HCT116 (cell line): ENCODE results near the gene ARMH1. TPM values are rescaled to one million over a fixed set of nuclear protein-coding genes. Genes with fewer than 3 reads are reported as not detected.

ENCODE experiments used
- ATAC-seq: fragments of 200-7000 bp; cut with Tn5 transposase; 2 replicates; pipeline ENCODE4 v1.9.1; 2020; ENCODE audit warnings: mild to moderate bottlenecking, moderate library complexity
- BruUV-seq: library from RNA; stranded (reverse); fragments of 400-500 nt; replicated peaks from 2 replicates; lab custom pipeline; 2021; lab: Mats Ljungman, UMichigan
- CTCF ChIA-PET: fragments of 300-600 bp; sonication (Branson Sonifier 250); formaldehyde crosslinking; loops from one replicate; lab custom pipeline; 2021; ENCODE audit warnings: antibody characterized with exemption; lab: Charles Lee
- POLR2A ChIA-PET: fragments of 300-600, 350-600 bp; sonication (Branson Sonifier 250); formaldehyde crosslinking; loops from one replicate; lab custom pipeline; 2021; ENCODE audit warnings: antibody characterized with exemption; lab: Charles Lee
- RAD21 ChIA-PET, 2 experiments: fragments of 300-600 bp; sonication (Branson Sonifier 250); formaldehyde crosslinking; loops; one replicate each; lab custom pipeline; 2023; ENCODE audit warnings: low total read pairs in 2 of 2; ENCODE audit not compliant: uncharacterized antibody in 2 of 2, unreplicated experiment in 2 of 2, low non-redundant PET in 1 of 2; lab: Charles Lee
- DNase-seq: peaks from one replicate; pipeline ENCODE4 v3.0.0-alpha.2; 2010; ENCODE audit warnings: low read depth, low spot score
- H2AFZ ChIP-seq: fragments of 200-600 bp; shearing (Covaris generic), sonication (generic); 2 replicates; pipeline ENCODE4 v1.6.1; 2017; ENCODE audit warnings: low read depth, mixed run types, mixed read lengths, antibody characterized with exemption, low read length; ENCODE audit not compliant: poor library complexity, severe bottlenecking
- H3K27ac ChIP-seq: 2 replicates; pipeline ENCODE4 v1.5.1; 2012; ENCODE audit warnings: low read depth, low read length
- H3K27me3 ChIP-seq: fragments of 200-600 bp; sonication (generic); 2 replicates; pipeline ENCODE4 v1.6.1; 2016; ENCODE audit warnings: mixed run types, low read length, mixed read lengths; ENCODE audit not compliant: insufficient read depth
- H3K36me3 ChIP-seq, 2 experiments: fragments of 200-500 bp in 1 of 2; fragments of 200-600 bp in 1 of 2; sonication (Bioruptor generic) in 1 of 2; sonication (generic) in 1 of 2; 2 replicates each; pipeline versions ENCODE4 v1.5.1 to v1.6.1; 2014 to 2016; ENCODE audit warnings: low read length in 2 of 2, inconsistent platforms in 1 of 2, mixed read lengths in 1 of 2, mixed run types in 1 of 2; ENCODE audit not compliant: insufficient read depth in 2 of 2, control insufficient read depth in 1 of 2
- H3K4me1 ChIP-seq, 2 experiments: fragments of 200-600 bp in 1 of 2; sonication (generic) in 1 of 2; 2 replicates each; pipeline versions ENCODE4 v1.5.1 to v1.6.1; 2012 to 2017; ENCODE audit warnings: low read length in 2 of 2, inconsistent platforms in 1 of 2, mild to moderate bottlenecking in 1 of 2, mixed read lengths in 1 of 2, mixed run types in 1 of 2, moderate library complexity in 1 of 2; ENCODE audit not compliant: insufficient read depth in 2 of 2, control insufficient read depth in 1 of 2
- H3K4me2 ChIP-seq: fragments of 200-600 bp; sonication (generic); 2 replicates; pipeline ENCODE4 v1.6.1; 2017; ENCODE audit warnings: mixed run types, low read length, mixed read lengths
- H3K4me3 ChIP-seq, 2 experiments: fragments of 200-600 bp in 1 of 2; sonication (generic) in 1 of 2; replicated peaks in 1 of 2; 2 replicates each; pipeline ENCODE4 v1.5.1; 2011 to 2016; ENCODE audit warnings: low read length in 2 of 2, control low read depth in 1 of 2, low read depth in 1 of 2, mild to moderate bottlenecking in 1 of 2, mixed read lengths in 1 of 2, mixed run types in 1 of 2
- H3K79me2 ChIP-seq: fragments of 200-600 bp; sonication (generic); 2 replicates; pipeline ENCODE4 v1.6.1; 2017; ENCODE audit warnings: mild to moderate bottlenecking, mixed run types, low read length, moderate library complexity, mixed read lengths; ENCODE audit not compliant: insufficient read depth
- H3K9ac ChIP-seq: fragments of 200-600 bp; sonication (generic); 2 replicates; pipeline ENCODE4 v1.6.1; 2016; ENCODE audit warnings: low read length, mixed read lengths
- H3K9me2 ChIP-seq: fragments of 200-600 bp; sonication (generic), shearing (Covaris generic); 2 replicates; pipeline ENCODE4 v1.6.1; 2017; ENCODE audit warnings: mixed run types, mild to moderate bottlenecking, moderate library complexity; ENCODE audit not compliant: insufficient read depth
- H3K9me3 ChIP-seq, 2 experiments: fragments of 200-500 bp in 1 of 2; fragments of 200-600 bp in 1 of 2; sonication (Bioruptor generic) in 1 of 2; sonication (generic) in 1 of 2; 2 replicates each; pipeline ENCODE4 v1.6.1; 2014 to 2017; ENCODE audit warnings: low read length in 2 of 2, mixed read lengths in 2 of 2, inconsistent platforms in 1 of 2, low read depth in 1 of 2, mild to moderate bottlenecking in 1 of 2, mixed run types in 1 of 2, moderate library complexity in 1 of 2; ENCODE audit not compliant: control insufficient read depth in 1 of 2, insufficient read depth in 1 of 2
- H4K20me1 ChIP-seq: fragments of 200-600 bp; sonication (generic), shearing (Covaris generic); 2 replicates; pipeline ENCODE4 v1.6.1; 2017; ENCODE audit warnings: mixed run types, mild to moderate bottlenecking, moderate library complexity; ENCODE audit not compliant: insufficient read depth
- CBX3 ChIP-seq: IDR thresholded peaks from 2 replicates; pipeline ENCODE4 v1.6.1; 2012; ENCODE audit warnings: low read depth
- EZH2 ChIP-seq: fragments of 200-600 bp; sonication (generic); IDR thresholded peaks from 2 replicates; pipeline ENCODE4 v1.6.1; 2017; ENCODE audit warnings: antibody characterized with exemption, mixed run types
- EZH2phosphoT487 ChIP-seq: fragments of 200-600 bp; IDR thresholded peaks from 2 replicates; pipeline ENCODE4 v1.6.1; 2018; ENCODE audit warnings: antibody characterized with exemption, borderline replicate concordance
- FOSL1 ChIP-seq: IDR thresholded peaks from 2 replicates; pipeline ENCODE4 v1.6.1; 2012; ENCODE audit warnings: low read depth
- MAX ChIP-seq: IDR thresholded peaks from 2 replicates; pipeline ENCODE4 v1.6.1; 2012
- POLR2A ChIP-seq: IDR thresholded peaks from 2 replicates; pipeline ENCODE4 v1.7.0; 2011; ENCODE audit warnings: borderline replicate concordance; ENCODE audit not compliant: insufficient read depth, insufficient read length; ENCODE audit errors: extremely low read depth
- POLR2AphosphoS5 ChIP-seq: IDR thresholded peaks from 2 replicates; pipeline ENCODE4 v1.6.1; 2011; ENCODE audit warnings: mild to moderate bottlenecking, low read depth, low read length, moderate library complexity
- SIN3A ChIP-seq: IDR thresholded peaks from 2 replicates; pipeline ENCODE4 v1.6.1; 2012; ENCODE audit warnings: low read depth
- SP1 ChIP-seq: IDR thresholded peaks from 2 replicates; pipeline ENCODE4 v1.6.1; 2012; ENCODE audit warnings: low read depth
- SRF ChIP-seq: IDR thresholded peaks from 2 replicates; pipeline ENCODE4 v1.6.1; 2012; ENCODE audit warnings: low read depth
- YY1 ChIP-seq: IDR thresholded peaks from 2 replicates; pipeline ENCODE4 v1.6.1; 2011; ENCODE audit warnings: low read length, low read depth, moderate library complexity, mild to moderate bottlenecking; ENCODE audit not compliant: insufficient replicate concordance; ENCODE audit errors: extremely low read depth
- ZFX ChIP-seq: fragments of 450-650 bp; IDR thresholded peaks from 2 replicates; pipeline ENCODE4 v1.6.1; 2017
- intact Hi-C: fragments of 100-400 bp; cut with micrococcal nuclease; formaldehyde crosslinking; loops from 2 replicates; pipeline ENCODE4 v1.10.0; 2022
- total RNA-seq: library from RNA; stranded (reverse); gene quantifications from one replicate; pipeline ENCODE4 v1.2.1, GENCODE V29; 2021; ENCODE audit not compliant: unreplicated experiment
- TF ChIP-seq, protein P1 (sequence below): IDR thresholded peaks from 2 replicates; pipeline ENCODE4 v1.6.1; 2012

ARMH1 gene
- total RNA-seq, 1 experiment from 2014 or later: 3.2 TPM

DNA sequence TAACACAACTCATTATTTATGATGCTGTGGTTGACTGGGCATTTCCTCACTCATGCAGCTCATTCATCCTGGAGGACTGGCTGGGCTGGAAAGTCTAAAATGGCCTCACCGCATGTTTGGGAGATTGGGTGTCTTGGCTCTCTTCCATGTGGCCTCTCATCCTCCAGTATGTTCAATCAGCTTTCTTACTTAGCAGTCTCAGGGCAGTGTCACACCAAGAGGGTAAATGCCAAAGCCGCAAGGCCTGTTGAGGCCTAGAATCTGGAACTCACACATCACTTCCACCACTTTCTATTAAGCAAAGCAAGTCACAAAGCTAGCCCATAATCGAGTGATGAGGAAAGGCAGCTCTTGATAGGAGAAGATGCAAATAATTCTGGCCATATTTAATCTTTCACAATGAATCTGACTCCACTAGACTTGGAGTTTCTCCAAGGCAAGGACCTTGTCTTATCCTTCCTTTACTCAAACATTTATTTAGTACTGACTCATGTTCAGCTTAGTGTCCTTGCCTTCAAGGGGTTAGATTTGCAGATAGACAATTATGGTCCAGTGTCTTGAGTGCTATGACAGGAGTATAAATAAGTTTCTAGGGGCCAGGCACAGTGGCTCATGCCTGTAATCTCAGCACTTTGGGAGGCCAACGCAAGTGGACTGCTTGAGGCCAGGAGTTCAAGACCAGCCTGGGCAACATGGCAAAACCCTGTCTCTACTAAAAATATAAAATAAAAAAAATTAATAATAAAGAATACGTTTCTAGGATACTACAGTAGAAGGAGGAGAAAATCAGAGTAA lies 45.4 kb upstream of the ARMH1 start:
- Histone ChIP-seq H4K20me1 (no peaks in the 10 kb centered on the region), H3K27ac (no peak overlapping the region), H3K9me3 (no peaks in the 10 kb centered on the region), H3K4me1 (peaks cover 5 to 22% of the 10 kb centered on the region in 2 experiments; a peak in 3 of 4 replicates), H3K9ac (no peak overlapping the region), H3K79me2 (peaks cover 18% of the 10 kb centered on the region), H3K4me3 (no peak overlapping the region), H3K27me3 (no peaks in the 10 kb centered on the region), H3K4me2 (no peak overlapping the region), H3K9me2 (0 out of 2 replicates have a peak, but pooled peaks cover 2% of the 10 kb centered on the region), H2AFZ (no peak overlapping the region), H3K36me3 (peaks cover 0 to 11% of the 10 kb centered on the region in 2 experiments; a peak in 1 of 4 replicates)
- BruUV-seq: no TSS peak
- POLR2A ChIA-PET: interaction anchor here (0.7 kb wide), 1 partner anchor 521 kb away, joined by 3 read pairs; no protein-coding TSS in a partner anchor
- ATAC-seq (no peak), DNase-seq (no peak)
- intact Hi-C loops: no loop called here
- CTCF ChIA-PET: no interaction called here
- TF ChIP-seq SIN3A: no peak
- TF ChIP-seq ZFX: no peak
- no peak for TF ChIP-seq MAX
- no peak for TF ChIP-seq SP1
- no peak for TF ChIP-seq POLR2A
- TF ChIP-seq YY1: no peak
- TF ChIP-seq, protein P1, sequence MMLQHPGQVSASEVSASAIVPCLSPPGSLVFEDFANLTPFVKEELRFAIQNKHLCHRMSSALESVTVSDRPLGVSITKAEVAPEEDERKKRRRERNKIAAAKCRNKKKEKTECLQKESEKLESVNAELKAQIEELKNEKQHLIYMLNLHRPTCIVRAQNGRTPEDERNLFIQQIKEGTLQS: no peak
- TF ChIP-seq EZH2: no peak
- TF ChIP-seq FOSL1: no peak
- no peak for TF ChIP-seq SRF
- no peak for TF ChIP-seq EZH2phosphoT487
- no peak for TF ChIP-seq CBX3
- no peak for TF ChIP-seq POLR2AphosphoS5
- TF ChIP-seq, all 23 proteins: peak for 0
- RAD21 ChIA-PET: interaction anchor here in 1 of 2 experiments (1.4 kb wide), 1 partner anchor 251 kb away, joined by 3 read pairs; no protein-coding TSS in a partner anchor
